ENCODE results near the gene EPS8L3. TPM values are rescaled to one million over a fixed set of nuclear protein-coding genes. Genes with fewer than 3 reads are reported as not detected.

Gene EPS8L3
- total and polyA plus RNA-seq, 10 of the 15 experiments (the other 5 are each of a cell fraction or from before 2014, with no cell fraction given): not detected

DNA sequence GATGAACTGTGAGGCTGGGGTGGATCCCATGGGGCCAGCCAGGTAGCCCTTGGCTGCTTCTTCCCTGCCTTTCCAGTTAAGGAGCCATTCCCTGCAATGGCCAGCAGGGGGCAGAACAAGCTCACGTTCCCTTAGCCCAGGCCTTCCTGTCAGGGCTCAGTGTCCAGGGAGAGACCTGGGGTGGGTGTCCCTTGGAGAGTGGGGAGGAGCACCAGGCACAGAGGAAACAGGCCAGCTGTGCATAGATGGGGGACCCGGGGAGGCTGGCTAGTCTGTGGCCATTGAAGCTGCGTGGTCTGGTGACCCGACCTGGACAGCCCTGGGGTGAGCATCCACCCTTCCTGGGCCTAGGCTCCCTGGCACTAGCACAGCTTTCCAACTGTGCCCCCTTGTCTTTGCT, 13.2 kb upstream of the EPS8L3 start (continued):
- TF ChIP-seq SIX5 (IDR thresholded peaks at IDR 0.05; ENCODE audit: low read depth, low read length, severe bottlenecking) (no peak), YY1 (IDR thresholded peaks at IDR 0.05; ENCODE audit: low read depth, low read length) (peak; percentile 83), SRF (IDR thresholded peaks at IDR 0.05; ENCODE audit: low read depth in 2 of 2, low read length in 2 of 2) (no peak), IRF4 (IDR thresholded peaks at IDR 0.05; ENCODE audit: low read depth, low read length) (0 out of 2 replicates have a peak, but pooled peaks have one; percentile 33), RELA (IDR thresholded peaks at IDR 0.05; ENCODE audit: borderline replicate concordance, partially characterized antibody) (peak; percentile 70), JUNB (IDR thresholded peaks at IDR 0.05) (no peak), EP300 (IDR thresholded peaks at IDR 0.05; ENCODE audit: borderline replicate concordance in 1 of 2, control insufficient read depth in 1 of 2, low read depth in 2 of 2, low read length in 2 of 2) (no peak), ZBTB11 (CRISPR knock-in tag; IDR thresholded peaks at IDR 0.05) (no peak), RB1 (IDR thresholded peaks at IDR 0.05; ENCODE audit: borderline replicate concordance) (peak; percentile 71; the same call in 1 of the 2 replicates), ZSCAN29 (IDR thresholded peaks at IDR 0.05) (no peak), LARP7 (IDR thresholded peaks at IDR 0.05) (0 out of 2 replicates have a peak, but pooled peaks have one; percentile 33), ZBED1 (IDR thresholded peaks at IDR 0.05; ENCODE audit: borderline replicate concordance) (no peak), ASH2L (IDR thresholded peaks at IDR 0.05; ENCODE audit: borderline replicate concordance, low read depth) (no peak), KLF5 (IDR thresholded peaks at IDR 0.05; ENCODE audit: partially characterized antibody) (no peak), MEF2B (IDR thresholded peaks at IDR 0.05; ENCODE audit: partially characterized antibody, poor library complexity, severe bottlenecking) (peak; percentile 46), HDGF (IDR thresholded peaks at IDR 0.05) (no peak), BACH1 (IDR thresholded peaks at IDR 0.05; ENCODE audit: borderline replicate concordance) (peak; percentile 30; the same call in 1 of the 2 replicates), CREB1 (IDR thresholded peaks at IDR 0.05; ENCODE audit: low read depth) (no peak), SMARCA5 (IDR thresholded peaks at IDR 0.05) (peak; percentile 49; the same call in 1 of the 2 replicates), KDM1A (IDR thresholded peaks at IDR 0.05; ENCODE audit: borderline replicate concordance) (no peak), SPI1 (IDR thresholded peaks at IDR 0.05; ENCODE audit: borderline replicate concordance, insufficient read depth, low read depth, low read length) (no peak)
- TF ChIP-seq, protein P1, sequence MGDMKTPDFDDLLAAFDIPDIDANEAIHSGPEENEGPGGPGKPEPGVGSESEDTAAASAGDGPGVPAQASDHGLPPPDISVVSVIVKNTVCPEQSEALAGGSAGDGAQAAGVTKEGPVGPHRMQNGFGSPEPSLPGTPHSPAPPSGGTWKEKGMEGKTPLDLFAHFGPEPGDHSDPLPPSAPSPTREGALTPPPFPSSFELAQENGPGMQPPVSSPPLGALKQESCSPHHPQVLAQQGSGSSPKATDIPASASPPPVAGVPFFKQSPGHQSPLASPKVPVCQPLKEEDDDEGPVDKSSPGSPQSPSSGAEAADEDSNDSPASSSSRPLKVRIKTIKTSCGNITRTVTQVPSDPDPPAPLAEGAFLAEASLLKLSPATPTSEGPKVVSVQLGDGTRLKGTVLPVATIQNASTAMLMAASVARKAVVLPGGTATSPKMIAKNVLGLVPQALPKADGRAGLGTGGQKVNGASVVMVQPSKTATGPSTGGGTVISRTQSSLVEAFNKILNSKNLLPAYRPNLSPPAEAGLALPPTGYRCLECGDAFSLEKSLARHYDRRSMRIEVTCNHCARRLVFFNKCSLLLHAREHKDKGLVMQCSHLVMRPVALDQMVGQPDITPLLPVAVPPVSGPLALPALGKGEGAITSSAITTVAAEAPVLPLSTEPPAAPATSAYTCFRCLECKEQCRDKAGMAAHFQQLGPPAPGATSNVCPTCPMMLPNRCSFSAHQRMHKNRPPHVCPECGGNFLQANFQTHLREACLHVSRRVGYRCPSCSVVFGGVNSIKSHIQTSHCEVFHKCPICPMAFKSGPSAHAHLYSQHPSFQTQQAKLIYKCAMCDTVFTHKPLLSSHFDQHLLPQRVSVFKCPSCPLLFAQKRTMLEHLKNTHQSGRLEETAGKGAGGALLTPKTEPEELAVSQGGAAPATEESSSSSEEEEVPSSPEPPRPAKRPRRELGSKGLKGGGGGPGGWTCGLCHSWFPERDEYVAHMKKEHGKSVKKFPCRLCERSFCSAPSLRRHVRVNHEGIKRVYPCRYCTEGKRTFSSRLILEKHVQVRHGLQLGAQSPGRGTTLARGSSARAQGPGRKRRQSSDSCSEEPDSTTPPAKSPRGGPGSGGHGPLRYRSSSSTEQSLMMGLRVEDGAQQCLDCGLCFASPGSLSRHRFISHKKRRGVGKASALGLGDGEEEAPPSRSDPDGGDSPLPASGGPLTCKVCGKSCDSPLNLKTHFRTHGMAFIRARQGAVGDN (IDR thresholded peaks at IDR 0.05): no peak
- TF ChIP-seq, protein P2, sequence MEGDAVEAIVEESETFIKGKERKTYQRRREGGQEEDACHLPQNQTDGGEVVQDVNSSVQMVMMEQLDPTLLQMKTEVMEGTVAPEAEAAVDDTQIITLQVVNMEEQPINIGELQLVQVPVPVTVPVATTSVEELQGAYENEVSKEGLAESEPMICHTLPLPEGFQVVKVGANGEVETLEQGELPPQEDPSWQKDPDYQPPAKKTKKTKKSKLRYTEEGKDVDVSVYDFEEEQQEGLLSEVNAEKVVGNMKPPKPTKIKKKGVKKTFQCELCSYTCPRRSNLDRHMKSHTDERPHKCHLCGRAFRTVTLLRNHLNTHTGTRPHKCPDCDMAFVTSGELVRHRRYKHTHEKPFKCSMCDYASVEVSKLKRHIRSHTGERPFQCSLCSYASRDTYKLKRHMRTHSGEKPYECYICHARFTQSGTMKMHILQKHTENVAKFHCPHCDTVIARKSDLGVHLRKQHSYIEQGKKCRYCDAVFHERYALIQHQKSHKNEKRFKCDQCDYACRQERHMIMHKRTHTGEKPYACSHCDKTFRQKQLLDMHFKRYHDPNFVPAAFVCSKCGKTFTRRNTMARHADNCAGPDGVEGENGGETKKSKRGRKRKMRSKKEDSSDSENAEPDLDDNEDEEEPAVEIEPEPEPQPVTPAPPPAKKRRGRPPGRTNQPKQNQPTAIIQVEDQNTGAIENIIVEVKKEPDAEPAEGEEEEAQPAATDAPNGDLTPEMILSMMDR (IDR thresholded peaks at IDR 0.05 in 2 of 3, conservative IDR thresholded peaks at IDR 0.05 in 1 of 3; ENCODE audit: control insufficient read depth in 2 of 3, extremely low read depth in 1 of 3, insufficient read depth in 1 of 3, low read depth in 3 of 3, low read length in 3 of 3): peak; percentile 93 to 98 (median 97)

Data from GM12878 (cell line).